H1 (cell line): ENCODE results near the gene ADCY9. TPM values are rescaled to one million over a fixed set of nuclear protein-coding genes. Genes with fewer than 3 reads are reported as not detected.

Source experiments
- CTCF ChIA-PET: fragments of 300-600 bp; sonication (Branson Sonifier 250); formaldehyde crosslinking; loops from one replicate; lab custom pipeline; 2021; ENCODE audit not compliant: partially characterized antibody; lab: Charles Lee
- POLR2A ChIA-PET: fragments of 300-600 bp; sonication (Branson Sonifier 250); formaldehyde crosslinking; loops from one replicate; lab custom pipeline; 2021; ENCODE audit warnings: inconsistent platforms; ENCODE audit not compliant: partially characterized antibody; lab: Charles Lee
- DNase-seq, 2 experiments: peaks; one replicate each; pipeline versions ENCODE4 v3.0.0 to v3.0.0-alpha.2; 2010 to 2022; ENCODE audit warnings: low spot score in 2 of 2, low read depth in 1 of 2, mixed read lengths in 1 of 2
- FAIRE-seq: peaks from 2 replicates; lab custom pipeline; 2011; peaks lifted over from hg19 to GRCh38; lab: Jason Lieb, UNC
- H2AFZ ChIP-seq: 2 replicates; pipeline ENCODE4 v1.8.1; 2012; ENCODE audit warnings: low read length, inconsistent platforms
- H2AK5ac ChIP-seq: 2 replicates; pipeline ENCODE4 v1.6.1; 2013; ENCODE audit warnings: low read depth, low read length
- H2BK120ac ChIP-seq: replicated peaks from 2 replicates; pipeline ENCODE3; 2013; ENCODE audit warnings: low read depth, low read length, inconsistent platforms
- H2BK12ac ChIP-seq: 2 replicates; pipeline ENCODE4 v1.6.1; 2013; ENCODE audit warnings: low read depth, low read length
- H2BK15ac ChIP-seq: 2 replicates; pipeline ENCODE4 v1.6.1; 2013; ENCODE audit warnings: low read length
- H2BK20ac ChIP-seq: 2 replicates; pipeline ENCODE4 v1.6.1; 2013; ENCODE audit warnings: low read length
- H2BK5ac ChIP-seq: 2 replicates; pipeline ENCODE4 v1.6.1; 2013; ENCODE audit warnings: low read depth, low read length
- H3K14ac ChIP-seq: 2 replicates; pipeline ENCODE4 v1.6.1; 2013; ENCODE audit warnings: inconsistent platforms; ENCODE audit not compliant: insufficient read length
- H3K18ac ChIP-seq: 2 replicates; pipeline ENCODE4 v1.6.1; 2013; ENCODE audit warnings: low read length; ENCODE audit errors: extremely low read depth
- H3K23ac ChIP-seq: 2 replicates; pipeline ENCODE4 v1.6.1; 2013; ENCODE audit warnings: inconsistent platforms; ENCODE audit not compliant: insufficient read length
- H3K23me2 ChIP-seq: 2 replicates; pipeline ENCODE4 v1.6.1; 2013; ENCODE audit warnings: low read depth, low read length
- H3K27ac ChIP-seq: 2 replicates; pipeline ENCODE4 v1.6.1; 2011; ENCODE audit warnings: low read depth, low read length, inconsistent platforms
- H3K27me3 ChIP-seq, 4 experiments: replicated peaks in 1 of 4; 1 replicate in 1 of 4; 2 replicates in 3 of 4; pipeline versions ENCODE4 v1.6.1 to v1.8.1; 2011 to 2013; ENCODE audit warnings: low read length in 3 of 4, mild to moderate bottlenecking in 3 of 4, inconsistent platforms in 2 of 4, mixed read lengths in 2 of 4, moderate library complexity in 1 of 4; ENCODE audit not compliant: control insufficient read depth in 3 of 4, insufficient read depth in 3 of 4; ENCODE audit errors: extremely low read depth in 1 of 4
- H3K36me3 ChIP-seq, 4 experiments: 2 replicates each; pipeline versions ENCODE4 v1.6.1 to v1.8.1; 2011 to 2013; ENCODE audit warnings: mild to moderate bottlenecking in 4 of 4, low read length in 3 of 4, moderate library complexity in 2 of 4, control low read depth in 1 of 4, inconsistent platforms in 1 of 4; ENCODE audit not compliant: insufficient read depth in 4 of 4, control insufficient read depth in 2 of 4
- H3K4ac ChIP-seq: replicated peaks from 2 replicates; pipeline ENCODE3; 2013; ENCODE audit warnings: low read length, low read depth, mixed read lengths, inconsistent platforms; ENCODE audit not compliant: insufficient read length
- H3K4me1 ChIP-seq, 4 experiments: replicated peaks in 1 of 4; 1 replicate in 1 of 4; 2 replicates in 3 of 4; pipeline versions ENCODE4 v1.6.1 to v1.8.1; 2011 to 2013; ENCODE audit warnings: low read length in 3 of 4, inconsistent platforms in 2 of 4, mixed read lengths in 1 of 4; ENCODE audit not compliant: insufficient read depth in 4 of 4, control insufficient read depth in 3 of 4
- H3K4me2 ChIP-seq, 2 experiments: 2 replicates each; pipeline versions ENCODE4 v1.6.1 to v1.8.1; 2011 to 2013; ENCODE audit warnings: low read depth in 2 of 2, low read length in 2 of 2, control low read depth in 1 of 2, inconsistent platforms in 1 of 2, mild to moderate bottlenecking in 1 of 2; ENCODE audit not compliant: insufficient read depth in 1 of 2
- H3K4me3 ChIP-seq, 4 experiments: fragments of 200-600, 300-600 bp in 1 of 4; sonication (generic), shearing (Covaris generic), sonication (Bioruptor Twin) in 1 of 4; 2 replicates each; pipeline versions ENCODE4 v1.5.1 to v1.8.1; 2011 to 2016; ENCODE audit warnings: low read length in 4 of 4, low read depth in 3 of 4, control low read depth in 2 of 4, inconsistent platforms in 2 of 4, mild to moderate bottlenecking in 2 of 4, mixed read lengths in 1 of 4, moderate library complexity in 1 of 4; ENCODE audit not compliant: insufficient read depth in 2 of 4; ENCODE audit errors: extremely low read depth in 1 of 4
- H3K56ac ChIP-seq: replicated peaks from 2 replicates; pipeline ENCODE3; 2013; ENCODE audit warnings: low read depth, mild to moderate bottlenecking, mixed read lengths, low read length, inconsistent platforms; ENCODE audit not compliant: insufficient read length
- H3K79me1 ChIP-seq: 2 replicates; pipeline ENCODE4 v1.6.1; 2013; ENCODE audit warnings: low read depth, low read length, control low read depth
- H3K79me2 ChIP-seq, 2 experiments: 2 replicates each; pipeline versions ENCODE4 v1.6.1 to v1.8.1; 2012 to 2013; ENCODE audit warnings: low read length in 2 of 2, mild to moderate bottlenecking in 2 of 2, inconsistent platforms in 1 of 2; ENCODE audit not compliant: insufficient read depth in 2 of 2, control insufficient read depth in 1 of 2
- H3K9ac ChIP-seq, 4 experiments: replicated peaks in 1 of 4; 1 replicate in 1 of 4; 2 replicates in 3 of 4; pipeline versions ENCODE4 v1.6.1 to v1.8.1; 2011 to 2013; ENCODE audit warnings: low read depth in 3 of 4, low read length in 3 of 4, control low read depth in 2 of 4, mild to moderate bottlenecking in 2 of 4, moderate library complexity in 2 of 4, inconsistent platforms in 1 of 4; ENCODE audit errors: extremely low read depth in 1 of 4
- H3K9me3 ChIP-seq, 2 experiments: 2 replicates each; pipeline versions ENCODE4 v1.6.1 to v1.8.1; 2012 to 2013; ENCODE audit warnings: mild to moderate bottlenecking in 2 of 2, moderate library complexity in 2 of 2, control low read depth in 1 of 2, inconsistent platforms in 1 of 2, low read depth in 1 of 2, low read length in 1 of 2, mixed read lengths in 1 of 2; ENCODE audit not compliant: insufficient read depth in 2 of 2
- H4K20me1 ChIP-seq, 2 experiments: replicated peaks in 1 of 2; 2 replicates each; pipeline versions ENCODE3 to v1.8.1; 2011 to 2013; ENCODE audit warnings: inconsistent platforms in 2 of 2, low read length in 2 of 2, mild to moderate bottlenecking in 1 of 2; ENCODE audit not compliant: insufficient read depth in 2 of 2, control insufficient read depth in 1 of 2
- H4K5ac ChIP-seq: 2 replicates; pipeline ENCODE4 v1.6.1; 2013; ENCODE audit warnings: low read length, low read depth, mixed read lengths, inconsistent platforms; ENCODE audit not compliant: insufficient read length
- H4K8ac ChIP-seq: 2 replicates; pipeline ENCODE4 v1.8.0; 2013; ENCODE audit warnings: mild to moderate bottlenecking, moderate library complexity, low read length, inconsistent platforms; ENCODE audit not compliant: insufficient read depth; ENCODE audit errors: extremely low read depth
- H4K91ac ChIP-seq: replicated peaks from 2 replicates; pipeline ENCODE3; 2013; ENCODE audit warnings: low read length, mixed read lengths, inconsistent platforms; ENCODE audit not compliant: insufficient read length
- ATF3 ChIP-seq: IDR thresholded peaks from 2 replicates; pipeline ENCODE4 v1.6.1; 2011; ENCODE audit warnings: low read depth, mild to moderate bottlenecking, low read length; ENCODE audit not compliant: insufficient read depth
- CBX5 ChIP-seq: fragments of 300-800, 300-1000 bp; sonication (generic); IDR thresholded peaks from 2 replicates; pipeline ENCODE4 v1.7.1; 2016; ENCODE audit warnings: antibody characterized with exemption, low read length, low read depth
- CEBPB ChIP-seq: IDR thresholded peaks from 2 replicates; pipeline ENCODE4 v1.6.1; 2012; ENCODE audit warnings: low read depth, low read length
- HDAC2 ChIP-seq, 2 experiments: fragments of 300-600 bp in 1 of 2; sonication (generic) in 1 of 2; IDR thresholded peaks; 2 replicates each; pipeline ENCODE4 v1.6.1; 2011 to 2012; ENCODE audit warnings: low read depth in 2 of 2, low read length in 2 of 2, mild to moderate bottlenecking in 2 of 2, moderate library complexity in 2 of 2, borderline replicate concordance in 1 of 2, inconsistent platforms in 1 of 2
- KDM4A ChIP-seq: IDR thresholded peaks from one replicate; pipeline ENCODE4 v1.7.1; 2012; ENCODE audit warnings: low read depth, mild to moderate bottlenecking, moderate library complexity, low read length, inconsistent platforms; ENCODE audit not compliant: severe bottlenecking
- KDM5A ChIP-seq: fragments of 200-600 bp; IDR thresholded peaks from 2 replicates; pipeline ENCODE4 v1.7.1; 2012; ENCODE audit warnings: mild to moderate bottlenecking, low read length, inconsistent platforms, mixed read lengths
- WGBS, 2 experiments: shearing (Covaris generic) in 1 of 2; methylation state at CpG; one replicate each; pipeline versions ENCODE4 v1.1.6 to v1.1.7; 2013 to 2015; ENCODE audit warnings: low lambda C conversion rate in 2 of 2, mixed read lengths in 2 of 2, inconsistent platforms in 1 of 2, low coverage in 1 of 2, missing lambda C conversion rate in 1 of 2; ENCODE audit not compliant: insufficient replicate concordance in 2 of 2, insufficient coverage in 1 of 2, insufficient read length in 1 of 2; ENCODE audit errors: extremely low coverage in 1 of 2, missing lambda C conversion rate in 1 of 2; 5-methylcytosine and 5-hydroxymethylcytosine counted together
- polyA plus RNA-seq, 7 experiments: library from polyadenylated mRNA; depleted of rRNA in 3 of 7; stranded (reverse) in 5 of 7; unstranded in 2 of 7; fragments of >200 nt in 5 of 7; fragments of 200-250 nt in 2 of 7; gene quantifications; 1 replicate in 5 of 7; 2 replicates in 1 of 7; 4 replicates in 1 of 7; pipeline versions ENCODE4 v1.2.1 to v1.2.3, GENCODE V29; 2011 to 2013; ENCODE audit warnings: missing spikeins in 2 of 7, mixed read lengths in 2 of 7
- total RNA-seq: library from RNA; stranded (reverse); fragmentation: NEBNext Ultra II Directional; extraction: Animal tissue kit (Norgen Biotek cat#: 25700); gene quantifications from 2 replicates; pipeline ENCODE4 v1.2.1, GENCODE V29; 2021

ADCY9 gene
- total and polyA plus RNA-seq, 2 of the 8 experiments (the other 6 are each of a cell fraction or from before 2014, with no cell fraction given) = 5.4 to 13.1 TPM

DNA sequence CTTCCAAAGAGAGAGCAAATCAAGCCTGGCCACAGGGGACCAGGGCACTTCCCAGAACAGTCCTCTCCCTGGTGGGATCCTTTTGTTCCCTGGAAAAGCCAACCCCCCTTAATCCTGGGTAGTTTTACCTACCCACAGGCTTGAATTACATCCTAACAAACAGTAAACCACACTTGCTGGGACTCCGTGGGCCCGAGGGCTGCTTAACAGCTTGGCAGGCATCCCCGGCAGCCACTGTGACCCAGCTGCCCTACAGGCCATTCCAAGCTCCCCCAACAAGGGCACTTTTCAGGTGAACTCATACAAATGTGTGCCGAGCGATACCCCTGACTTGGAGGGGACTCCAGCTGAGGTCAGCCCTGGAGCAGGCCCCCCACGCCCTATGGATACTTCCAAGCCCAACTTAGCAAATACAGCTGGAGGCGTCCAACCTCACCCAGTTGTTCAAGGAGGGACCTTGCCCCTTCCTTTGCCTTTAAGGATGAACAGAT, 26.4 kb downstream of the ADCY9 start:
- Histone ChIP-seq H2AFZ (no peak overlapping the region), H3K27me3 (no peaks in the 10 kb centered on the region), H3K56ac (no peak overlapping the region), H2BK15ac (no peak overlapping the region), H3K9ac (no peak overlapping the region), H3K14ac (no peak overlapping the region), H3K4ac (no peak overlapping the region), H2BK20ac (no peak overlapping the region), H3K18ac (no peak overlapping the region), H3K79me2 (no peaks in the 10 kb centered on the region; a peak in 1 of 4 replicates), H4K91ac (no peak overlapping the region), H3K4me1 (peaks cover 0 to 6% (median 5%) of the 10 kb centered on the region in 4 experiments; a peak in 5 of 7 replicates), H2AK5ac (no peak overlapping the region), H4K20me1 (peaks cover 0 to 2% of the 10 kb centered on the region in 2 experiments), H4K8ac (no peak overlapping the region), H3K79me1 (no peaks in the 10 kb centered on the region), H3K23me2 (no peaks in the 10 kb centered on the region), H3K27ac (no peak overlapping the region), H3K23ac (no peak overlapping the region), H3K4me3 (no peak overlapping the region), H2BK12ac (no peak overlapping the region; the same call in 1 of the 2 replicates), H3K4me2 (no peak overlapping the region), H4K5ac (no peak overlapping the region), H2BK5ac (no peak overlapping the region), H3K36me3 (no peaks in the 10 kb centered on the region), H3K9me3 (no peaks in the 10 kb centered on the region), H2BK120ac (no peak overlapping the region)
- FAIRE-seq (peak; percentile 13), DNase-seq (no peak)
- CTCF ChIA-PET = interaction anchor here (0.7 to 1.4 kb wide), 3 partner anchors 10 to 231 kb away, joined by 3 to 4 read pairs (median 3); no protein-coding TSS in a partner anchor
- POLR2A ChIA-PET = no interaction called here
- 78% methylated on average over 7 of the region's 7 CpGs; no CpG with 5 or more reads in 1 of the 2 experiments for WGBS, 2 experiments
- TF ChIP-seq KDM5A (no peak), KDM4A (no peak), CEBPB (no peak), ATF3 (no peak), HDAC2 (IDR thresholded peaks at IDR 0.05; ENCODE audit: borderline replicate concordance in 1 of 2, low read depth in 2 of 2, low read length in 2 of 2) (no peak), CBX5 (no peak)
